GM18517 (cell line): ENCODE results near the gene ELOA.
"Not testable (repeated sequence)": the region's sequence is repeated elsewhere in the genome, so short reads cannot be mapped to it uniquely, and the experiment has no call there.

Source experiments
- ATAC-seq: cut with Tn5 transposase; IDR thresholded peaks from one replicate; pipeline ENCODE4 v1.9.1; 2021; ENCODE audit warnings: mild to moderate bottlenecking, moderate library complexity; ENCODE audit not compliant: unreplicated experiment

The ELOA gene

DNA sequence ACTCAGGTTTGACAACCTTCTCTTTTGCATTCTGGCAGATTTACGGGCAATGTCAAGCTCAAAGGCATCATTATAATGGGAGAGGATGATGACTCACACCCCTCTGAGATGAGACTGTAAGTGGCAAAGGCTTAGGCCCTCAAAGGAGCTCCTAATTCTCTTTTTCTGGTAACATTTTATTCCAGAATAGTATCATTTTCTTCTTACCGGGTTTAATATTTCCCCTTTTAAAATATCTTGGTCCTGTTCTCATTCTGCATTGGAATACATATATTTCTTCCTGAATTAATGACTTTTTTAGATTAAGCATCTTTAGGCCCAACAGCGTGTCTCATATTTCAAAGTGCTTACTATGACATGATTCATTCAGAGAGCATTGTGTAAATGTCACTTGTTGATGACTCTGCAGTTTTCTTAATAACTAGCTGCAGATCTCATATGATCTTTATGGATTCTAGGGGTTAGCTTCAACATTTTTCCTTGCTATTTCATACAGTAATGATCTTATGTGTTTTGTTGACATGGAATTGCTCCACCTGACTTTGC lies 36.6 kb downstream of the ELOA start:
- no peak for ATAC-seq

GRCh38 chr1:23783141-23783540 lies 39.9 kb downstream of the ELOA start:
- ATAC-seq, result not testable (repeated sequence)

DNA sequence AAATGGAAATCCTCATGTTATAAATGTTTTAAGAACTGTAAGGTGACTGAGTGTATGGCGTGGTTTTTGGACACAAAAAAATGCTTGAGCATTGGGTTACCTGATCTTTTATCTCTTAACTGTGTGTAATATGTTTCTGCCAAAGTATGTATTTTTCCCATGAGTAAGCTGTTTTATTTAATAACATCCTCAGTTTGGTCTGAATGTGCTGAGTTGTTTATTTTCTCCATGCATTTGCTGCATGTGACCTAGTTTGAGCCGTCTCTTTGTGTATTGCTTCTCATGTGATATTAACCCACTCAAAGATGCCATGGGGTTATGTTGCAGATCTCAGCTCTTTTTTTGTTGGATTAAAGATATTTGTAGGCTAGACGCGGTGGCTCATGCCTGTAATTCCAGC lies 41.6 kb downstream of the ELOA start:
- ATAC-seq, result no peak

DNA sequence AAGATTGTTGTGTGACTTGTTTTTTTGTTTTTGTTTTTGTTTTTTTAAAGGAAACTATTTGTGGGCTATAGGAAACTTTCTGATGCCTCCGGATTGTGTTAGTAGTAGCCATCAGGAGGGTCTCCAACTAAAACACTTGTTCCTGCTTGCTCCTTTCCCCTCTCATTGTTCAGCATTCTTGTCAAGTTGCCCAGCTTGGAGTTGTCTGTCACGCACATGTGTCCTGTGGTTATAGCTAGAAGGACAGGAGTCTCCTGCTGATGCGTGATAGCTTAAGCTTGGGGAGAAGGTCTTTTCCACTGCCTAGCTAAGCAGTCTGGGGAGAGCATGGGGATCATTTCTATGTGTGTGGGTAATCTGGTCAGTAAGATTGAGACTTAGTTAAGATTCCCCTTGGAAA lies 44.4 kb downstream of the ELOA start:
- ATAC-seq, result no peak

GRCh38 chr1:23788695-23789094 lies 45.4 kb downstream of the ELOA start:
- no peak for ATAC-seq

DNA sequence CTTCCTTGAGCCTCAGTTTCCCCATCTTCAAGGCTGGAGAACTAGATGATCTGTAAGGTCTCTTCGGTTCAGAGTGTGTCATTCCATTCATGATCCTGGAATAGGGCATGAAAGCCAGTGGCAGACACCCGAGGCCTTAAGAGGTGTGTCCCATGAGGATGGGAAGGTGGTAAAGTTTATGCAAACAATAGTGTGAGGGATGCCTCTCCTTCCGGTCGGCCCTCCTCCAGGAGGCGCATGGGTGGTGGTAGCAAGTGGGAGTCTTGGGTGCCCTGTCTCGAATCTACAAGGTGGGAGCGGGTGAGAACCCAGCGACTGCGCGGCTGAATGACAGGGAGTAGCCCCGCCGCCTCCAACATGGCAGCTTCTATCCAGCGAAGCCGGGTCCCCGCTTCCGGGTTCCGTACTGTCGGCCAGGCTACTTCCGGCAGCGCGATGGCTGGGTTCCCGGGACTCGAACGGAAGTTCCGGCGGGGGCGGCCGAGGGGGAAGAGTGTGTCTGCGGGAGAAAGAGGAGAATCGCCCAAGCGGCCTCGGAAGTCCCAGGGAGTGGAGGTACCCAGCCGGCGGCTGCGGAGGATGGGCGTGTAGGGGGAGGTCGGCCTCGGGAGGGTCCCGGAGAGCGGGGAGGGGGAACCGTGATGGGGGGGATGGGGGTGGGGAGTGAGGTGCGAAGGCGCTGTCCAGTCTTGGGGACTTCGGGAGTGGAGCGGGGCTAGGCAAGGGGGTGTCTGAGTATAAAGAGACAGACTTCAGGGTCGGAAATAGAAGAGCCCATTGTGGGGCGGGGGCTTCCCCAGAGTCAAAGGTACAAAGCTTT lies 47.6 kb downstream of the ELOA start, which contains the start of gene LYPLA2:
LYPLA2 (plus strand) TSS at position 450 of the 820 bp plus-strand sequence. CDS start 1,538 bp downstream, outside the sequence.
- peak; percentile 60 for ATAC-seq

DNA sequence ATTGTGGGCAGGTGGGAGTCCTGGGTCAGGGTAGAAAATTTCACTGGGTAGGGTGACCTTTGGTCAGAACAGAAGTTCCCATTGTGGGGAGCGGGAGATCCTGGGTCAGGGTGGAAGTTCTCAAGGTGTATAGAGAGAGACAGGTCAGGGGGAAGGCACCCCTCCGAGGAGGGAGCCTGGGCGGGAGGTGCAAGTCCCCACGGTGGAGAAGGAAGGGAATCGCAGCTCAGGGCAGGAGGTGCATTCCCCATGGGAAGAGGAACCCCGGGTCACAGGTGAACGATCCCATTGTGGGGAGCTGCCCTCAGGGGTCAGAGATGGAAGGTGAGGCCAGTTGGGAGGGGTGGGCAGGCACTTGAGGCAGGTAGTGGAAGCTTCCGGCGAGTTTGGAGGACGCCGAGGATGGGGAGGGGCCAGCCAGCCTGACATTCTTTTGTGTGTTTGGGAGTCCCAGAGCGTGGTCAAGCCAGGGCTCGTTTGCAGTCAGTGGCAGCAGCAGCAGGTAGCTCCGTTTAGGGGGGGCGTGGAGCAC lies 48.3 kb downstream of the ELOA start:
- ATAC-seq, result no peak

GRCh38 chr1:23792151-23792945 lies 49.1 kb downstream of the ELOA start:
- ATAC-seq, result no peak

DNA sequence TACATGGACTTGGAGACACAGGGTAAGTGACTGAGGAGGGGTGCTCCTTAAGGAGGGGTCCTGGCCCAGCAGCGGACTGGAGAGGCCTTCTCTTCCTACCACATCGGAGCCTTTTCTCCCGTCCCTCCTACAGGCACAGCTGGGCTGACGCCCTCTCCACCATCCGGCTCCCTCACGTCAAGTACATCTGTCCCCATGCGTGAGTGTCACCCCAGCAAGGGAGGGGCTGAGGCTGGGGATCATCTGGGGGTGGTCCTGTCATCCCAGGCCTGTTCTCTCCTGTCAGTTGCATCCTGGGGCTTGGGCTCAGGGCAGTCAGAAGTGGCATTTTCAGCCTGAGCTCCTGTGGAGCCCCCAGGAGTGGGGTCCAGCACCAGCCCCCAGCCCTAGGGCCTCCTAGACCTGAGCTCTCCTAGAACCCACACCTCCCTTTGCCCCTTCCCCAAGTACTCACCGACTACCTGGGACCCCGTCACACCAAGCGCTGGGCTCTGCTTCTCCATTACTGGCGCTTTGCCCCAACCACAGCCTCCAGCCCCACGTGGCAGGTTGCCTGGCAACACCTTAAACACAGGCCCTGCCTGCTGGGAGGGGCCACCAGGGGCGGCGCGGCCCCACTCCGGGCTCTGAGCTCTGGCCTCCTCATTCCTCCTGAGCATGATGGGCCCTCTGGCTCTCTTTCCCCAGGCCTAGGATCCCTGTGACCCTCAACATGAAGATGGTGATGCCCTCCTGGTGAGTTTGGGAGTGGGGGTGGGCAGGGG lies 49.9 kb downstream of the ELOA start:
- ATAC-seq, result no peak

- ATAC-seq, result no peak
These were observed 50.8 kb downstream of the ELOA start for GRCh38 chr1:23793861-23794731.

- not testable (repeated sequence) for ATAC-seq
These were observed 51.5 kb downstream of the ELOA start for GRCh38 chr1:23794732-23795182.

GRCh38 chr1:23795676-23796465 lies 52.6 kb downstream of the ELOA start:
- no peak for ATAC-seq

- ATAC-seq, result no peak
These were observed 53.4 kb downstream of the ELOA start for GRCh38 chr1:23796466-23797271.

- ATAC-seq, result no peak
These were observed 54.5 kb downstream of the ELOA start for GRCh38 chr1:23797478-23798448.

DNA sequence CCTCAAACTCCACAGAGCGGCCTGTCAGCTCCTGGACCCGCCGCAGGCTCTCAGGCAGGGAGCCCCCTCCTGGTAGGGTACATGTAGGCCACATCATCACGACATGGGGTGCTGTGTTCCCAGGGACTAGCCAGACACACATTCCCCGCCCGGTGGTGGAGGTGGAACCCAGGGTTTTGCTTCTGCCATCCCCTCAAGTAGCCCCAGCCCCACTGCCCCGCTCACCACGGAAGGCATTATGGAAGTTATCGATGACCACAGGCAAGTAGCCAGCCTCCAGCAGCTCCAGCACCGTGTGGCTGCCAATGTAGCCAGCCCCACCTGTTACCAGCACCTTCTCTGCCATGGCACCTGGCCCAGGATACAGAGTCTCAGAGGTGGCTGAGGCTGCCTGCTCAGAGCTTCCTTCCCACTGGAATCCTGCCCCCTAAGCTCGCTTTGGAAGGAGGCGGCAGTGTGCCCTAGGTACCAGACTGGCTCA lies 55.4 kb downstream of the ELOA start:
- no peak for ATAC-seq

DNA sequence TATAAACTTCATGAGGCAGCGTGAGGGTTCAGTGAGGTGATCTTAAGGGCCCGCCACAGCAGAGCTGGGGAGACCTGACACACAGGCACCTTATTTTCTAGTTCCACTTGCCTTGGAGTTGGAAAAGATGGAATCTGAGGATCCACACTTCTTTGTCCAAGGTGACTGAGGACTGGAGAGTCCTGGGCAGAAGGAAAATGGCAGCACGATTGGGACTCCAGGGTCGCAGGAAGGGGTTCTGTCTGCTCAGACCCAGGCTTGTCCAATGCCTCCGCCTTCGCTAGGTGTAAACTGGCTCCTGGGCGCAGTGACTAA lies 55.9 kb downstream of the ELOA start:
- no peak for ATAC-seq
